HG02981 (cell line): Measurements from ENCODE around the gene SNRNP35.
"Not testable (repeated sequence)": the region's sequence is repeated elsewhere in the genome, so short reads cannot be mapped to it uniquely, and the experiment has no call there.

Experiments used
- ATAC-seq: cut with Tn5 transposase; IDR thresholded peaks from one replicate; pipeline ENCODE4 v1.9.1; 2021; ENCODE audit warnings: mild to moderate bottlenecking, moderate library complexity; ENCODE audit not compliant: unreplicated experiment

SNRNP35 gene

DNA sequence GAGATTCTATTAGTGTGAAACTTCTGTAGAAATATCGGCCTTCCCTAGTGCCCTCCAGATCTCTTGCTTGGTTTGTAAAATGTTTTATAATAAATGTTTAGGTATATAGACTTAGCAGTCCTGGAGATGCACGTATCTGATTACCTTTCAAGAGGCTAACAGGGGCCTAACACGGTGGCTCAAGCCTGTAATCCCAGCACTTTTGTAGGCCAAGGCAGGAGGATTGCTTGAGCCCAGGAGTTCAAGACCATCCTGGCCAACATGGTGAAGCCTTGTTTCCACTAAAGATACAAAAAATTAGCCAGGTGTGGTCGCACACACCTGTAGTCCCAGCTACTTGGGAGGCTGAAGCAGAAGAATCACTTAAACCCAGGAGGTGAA, 11.6 kb upstream of the SNRNP35 start:
- no peak for ATAC-seq

DNA sequence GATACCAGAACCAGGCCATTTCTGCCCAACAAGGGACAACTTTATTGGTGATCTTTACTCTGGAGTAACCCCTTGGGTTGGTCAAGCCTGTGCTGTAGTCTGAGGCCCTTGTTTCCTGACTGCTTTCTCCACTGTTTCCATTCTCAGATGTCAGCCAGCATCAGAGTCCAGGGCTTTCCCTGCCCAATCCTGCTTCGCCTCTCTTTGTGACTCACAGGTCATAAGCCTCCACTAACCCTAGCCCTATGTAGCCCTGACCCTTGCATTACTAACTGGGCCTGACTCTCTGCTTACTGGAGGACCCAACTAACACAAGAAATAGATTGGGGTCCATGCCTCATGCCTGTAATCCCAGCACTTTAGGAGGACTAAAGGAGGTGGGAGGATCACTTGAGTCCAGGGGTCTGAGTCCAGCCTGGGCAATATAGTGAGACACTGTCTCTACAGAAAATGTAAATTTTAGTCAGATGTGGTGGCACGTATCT, 8.6 kb upstream of the SNRNP35 start:
- no peak for ATAC-seq

DNA sequence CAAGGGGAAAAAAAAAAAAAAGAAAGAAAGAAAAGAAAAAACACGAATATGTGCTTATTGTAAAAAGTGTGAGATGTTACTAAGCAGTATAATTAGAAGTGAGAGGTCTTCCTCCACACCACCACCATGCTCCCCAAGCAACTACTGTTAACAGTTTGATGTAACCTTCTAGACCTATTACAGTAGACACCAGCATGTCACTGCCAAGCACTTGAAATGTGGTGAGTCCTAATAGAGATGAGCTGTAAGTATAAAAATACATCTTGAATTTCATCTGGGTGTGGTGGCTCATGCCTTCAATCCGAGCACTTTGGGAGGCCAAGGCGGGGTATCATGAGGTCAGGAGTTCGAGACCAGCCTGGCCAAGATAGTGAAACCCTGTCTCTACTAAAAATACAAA, 8.1 kb upstream of the SNRNP35 start:
- ATAC-seq: no peak

DNA sequence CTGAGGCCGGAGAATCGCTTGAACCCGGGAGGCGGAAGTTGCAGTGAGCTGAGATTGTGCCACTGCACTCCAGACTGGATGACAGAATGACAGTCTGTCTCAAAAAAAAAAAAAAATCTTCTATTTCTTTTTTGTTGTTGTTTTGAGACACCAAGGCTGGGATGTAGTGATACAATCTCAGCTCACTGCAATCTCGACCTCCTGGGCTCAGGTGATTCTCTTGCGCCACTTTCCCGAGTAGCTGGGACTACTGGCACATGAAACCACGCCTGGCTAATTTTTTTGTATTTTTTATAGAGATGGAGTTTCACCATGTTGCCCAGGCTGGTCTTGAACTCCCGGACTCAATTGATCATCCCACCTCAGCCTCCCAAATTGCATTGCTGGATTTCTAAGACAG, 7.3 kb upstream of the SNRNP35 start:
- no peak for ATAC-seq

DNA sequence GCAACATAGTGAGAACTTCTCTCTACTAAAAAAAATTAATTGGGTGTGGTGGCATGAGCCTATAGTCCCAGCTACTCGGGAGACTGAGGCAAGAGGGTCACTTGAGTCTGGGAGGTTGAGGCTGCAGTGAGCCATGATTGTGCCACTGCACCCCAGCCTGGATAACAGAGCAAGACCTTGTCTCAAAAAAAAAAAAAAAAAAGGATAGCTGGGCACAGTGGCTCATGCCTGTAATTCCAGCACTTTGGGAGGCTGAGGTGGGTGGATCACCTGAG, 5.7 kb upstream of the SNRNP35 start:
- ATAC-seq: not testable (repeated sequence)

DNA sequence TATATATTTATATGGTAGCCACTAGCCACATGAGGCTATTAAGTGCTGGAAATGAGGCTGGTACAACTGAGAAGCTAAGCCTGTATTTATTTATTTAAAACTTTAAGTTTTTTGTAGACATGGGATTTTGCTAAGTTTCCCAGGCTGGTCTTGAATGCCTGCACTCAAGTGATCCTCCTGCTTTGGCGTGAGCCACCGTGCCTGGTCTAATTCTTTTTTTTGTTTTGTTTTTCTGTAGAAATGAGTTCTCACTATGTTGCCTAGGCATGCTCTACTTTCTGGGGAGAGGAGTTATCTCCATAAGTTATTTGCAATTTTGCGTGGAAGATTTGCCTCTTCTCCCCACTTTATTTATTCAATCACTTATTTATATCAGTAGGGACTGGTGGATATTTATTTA, 4.8 kb upstream of the SNRNP35 start:
- no peak for ATAC-seq

DNA sequence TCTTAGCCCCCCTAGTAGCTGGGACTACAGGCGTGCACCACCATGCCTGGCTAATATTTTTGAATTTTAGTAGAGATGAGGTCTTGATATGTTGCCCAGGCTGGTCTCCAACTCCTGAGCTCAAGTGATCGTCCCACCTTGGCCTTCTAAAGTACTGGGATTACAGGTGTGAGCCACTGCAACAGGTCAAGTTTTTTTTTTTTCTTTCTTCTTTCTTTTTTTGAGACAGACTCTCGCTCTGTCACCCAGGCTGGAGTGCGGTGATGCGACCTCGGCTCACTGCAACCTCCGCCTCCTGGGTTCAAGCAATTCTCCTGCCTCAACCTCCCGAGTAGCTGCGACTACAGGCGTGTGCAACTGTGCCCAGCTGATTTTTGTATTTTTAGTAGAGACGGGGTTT, 5.2 kb downstream of the SNRNP35 start:
- not testable (repeated sequence) for ATAC-seq

DNA sequence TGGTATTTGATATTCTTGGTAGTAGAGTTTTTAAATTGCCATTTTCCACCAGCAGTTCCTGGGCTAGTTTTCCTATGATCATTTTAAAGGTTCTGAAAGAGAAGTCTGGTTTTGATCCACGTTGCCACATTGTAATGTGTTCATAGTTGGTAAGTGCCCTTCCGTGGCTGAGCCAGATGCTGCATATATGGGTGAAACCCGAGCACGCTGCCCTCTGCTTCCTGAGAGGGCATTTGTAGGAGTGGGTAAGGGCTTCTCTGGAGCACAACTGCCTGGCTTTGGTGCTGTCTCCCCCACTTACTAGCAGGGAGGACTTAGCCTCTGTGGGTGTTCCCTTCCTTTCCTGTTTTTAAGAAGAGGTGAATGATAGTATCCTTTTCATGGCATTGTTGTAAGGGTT, 7.1 kb downstream of the SNRNP35 start:
- ATAC-seq: no peak

DNA sequence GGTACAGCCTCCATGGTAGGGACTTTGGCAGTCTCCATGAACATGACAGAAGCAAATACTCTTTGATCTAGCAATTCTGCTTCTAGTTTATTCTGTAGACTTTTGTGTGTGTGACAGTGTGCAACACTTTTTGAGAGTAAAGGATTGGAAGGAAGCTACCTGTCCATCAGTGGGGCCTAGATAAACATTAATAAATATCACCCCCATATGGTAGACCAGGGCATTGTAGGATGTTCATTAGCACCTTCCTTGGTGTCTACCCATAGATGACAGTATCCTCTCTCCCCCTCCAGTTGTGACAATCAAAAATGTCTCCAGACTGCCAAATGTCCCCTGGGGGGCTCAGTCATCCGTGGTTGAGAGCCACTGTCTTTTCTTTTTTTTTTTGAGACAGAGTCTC, 10.8 kb downstream of the SNRNP35 start:
- peak; percentile 71 for ATAC-seq

DNA sequence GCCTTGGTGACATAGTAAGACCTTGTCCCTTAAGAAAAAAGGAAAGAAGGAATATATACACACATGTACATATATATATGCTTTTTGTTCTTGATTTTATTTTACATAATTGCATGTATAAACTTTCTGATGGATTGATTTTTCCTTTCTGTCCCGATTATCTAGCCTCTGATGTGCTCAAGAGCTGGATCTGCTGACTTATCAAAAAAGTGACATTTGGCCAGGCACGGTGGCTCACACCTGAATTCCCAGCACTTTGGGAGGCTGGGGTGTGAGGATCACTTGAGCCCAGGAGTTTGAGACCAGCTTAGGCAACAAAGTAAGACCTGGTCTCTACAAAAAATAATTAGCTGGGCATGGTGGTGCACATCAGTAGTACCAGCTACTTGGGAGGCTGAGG, 12.0 kb downstream of the SNRNP35 start:
- no peak for ATAC-seq

DNA sequence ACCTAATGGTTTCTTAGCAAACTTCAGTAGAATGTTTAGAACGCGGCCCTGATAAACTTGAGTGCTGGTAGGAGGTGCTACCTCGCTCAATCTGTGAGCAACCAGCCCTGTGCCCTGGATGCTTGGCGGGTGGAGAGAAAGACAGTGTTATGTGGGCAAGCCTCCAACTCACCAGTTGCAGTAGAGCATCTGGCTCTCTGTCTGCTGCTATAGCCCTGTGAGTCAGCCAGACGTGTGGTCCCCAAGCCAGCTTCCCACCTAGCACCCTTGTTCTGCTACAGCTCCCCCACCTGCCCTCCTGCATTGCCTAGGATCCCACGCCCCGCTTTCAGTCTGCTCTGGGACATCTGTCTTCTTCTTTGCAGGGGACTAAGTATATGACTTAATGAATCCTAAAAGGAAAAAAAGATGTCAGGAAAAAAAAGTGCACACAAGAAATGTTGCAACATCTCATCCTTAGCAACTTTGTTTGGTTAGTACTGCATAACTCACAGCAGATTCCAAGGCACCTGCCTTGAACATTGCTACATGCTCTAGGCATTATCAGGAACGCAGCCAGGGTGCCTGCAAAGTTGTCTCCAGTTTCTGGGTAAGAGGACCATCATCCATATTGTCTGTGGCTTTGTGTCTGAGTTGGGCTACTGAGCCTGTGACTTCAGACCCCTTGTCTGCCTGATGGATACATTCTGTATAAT, 13.6 kb downstream of the SNRNP35 start:
- no peak for ATAC-seq

DNA sequence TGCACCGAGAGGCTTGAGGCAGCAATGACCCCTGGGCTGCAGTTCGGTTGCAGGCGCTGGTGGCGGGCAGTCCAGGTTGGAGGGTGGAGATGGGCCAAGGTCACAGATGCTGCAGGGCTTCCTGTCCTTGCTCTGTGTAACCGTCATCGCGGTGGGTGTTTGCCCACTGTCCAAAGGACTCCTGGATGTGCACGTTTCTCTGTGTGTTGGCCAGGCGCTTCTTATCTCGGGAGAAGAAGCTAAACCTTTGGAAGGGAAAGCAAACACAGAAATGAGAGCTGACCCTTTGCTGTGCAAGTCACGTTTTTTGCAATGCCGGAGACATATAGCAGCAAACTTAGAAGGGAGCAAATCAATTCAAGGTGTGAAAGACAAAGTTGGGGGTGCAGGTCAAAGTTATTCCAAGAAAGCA, 14.5 kb downstream of the SNRNP35 start:
- ATAC-seq: no peak

DNA sequence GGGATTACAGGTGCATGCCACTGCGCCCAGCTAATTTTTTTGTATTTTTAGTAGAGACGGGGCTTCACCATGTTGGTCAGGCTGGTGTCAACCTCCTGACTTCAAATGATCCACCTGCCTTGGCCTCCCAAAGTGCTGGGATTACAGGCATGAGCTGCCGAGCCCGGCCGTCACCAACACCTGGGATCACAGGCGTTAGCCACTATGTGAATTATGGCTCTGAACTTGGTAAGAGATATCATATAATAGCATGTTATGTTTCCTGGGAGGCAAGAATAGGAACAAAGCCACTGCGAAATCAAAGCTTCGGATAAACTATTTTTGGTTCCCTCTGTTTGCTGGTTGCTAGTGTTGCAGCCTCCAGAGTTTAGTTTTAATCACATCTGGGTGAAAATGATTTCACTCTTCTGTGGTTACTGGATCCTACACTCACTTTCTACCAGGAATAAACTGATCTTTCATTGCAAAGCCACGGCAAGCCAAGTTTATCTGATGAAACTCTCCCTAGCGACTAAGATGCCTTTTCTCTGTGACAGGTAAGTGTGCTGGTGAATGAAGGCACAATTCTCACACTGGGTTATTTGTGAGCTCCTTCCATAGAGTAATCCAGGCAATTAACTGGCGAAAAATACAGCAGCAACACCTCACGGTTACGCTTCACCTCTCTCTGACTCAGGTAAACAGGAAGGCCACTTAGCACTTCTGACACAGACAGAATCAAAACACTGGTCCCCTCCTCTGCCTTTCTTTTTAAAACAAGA, 16.7 kb downstream of the SNRNP35 start:
- no peak for ATAC-seq

DNA sequence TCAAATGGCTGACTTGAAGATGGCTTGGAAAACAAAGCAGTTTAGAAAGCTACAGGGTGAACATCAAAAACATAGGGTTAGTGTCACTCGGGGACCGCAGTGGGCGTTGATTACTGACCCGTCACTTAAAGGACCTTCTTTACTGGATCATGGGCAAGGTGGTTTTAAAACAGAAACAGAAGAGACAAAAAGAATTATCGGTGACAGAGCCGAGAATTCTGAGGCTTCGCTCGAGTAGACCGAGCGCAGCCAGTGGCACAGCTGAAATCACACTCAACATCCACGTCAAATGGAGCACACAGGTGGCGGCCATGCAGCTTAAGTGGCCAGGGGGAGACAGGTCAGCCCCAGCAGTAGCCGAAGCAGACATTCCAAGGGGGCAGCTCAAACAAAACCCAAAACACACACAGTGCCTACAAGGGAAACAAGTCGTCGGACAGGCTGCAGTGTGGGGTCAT, 17.3 kb downstream of the SNRNP35 start:
- no peak for ATAC-seq

DNA sequence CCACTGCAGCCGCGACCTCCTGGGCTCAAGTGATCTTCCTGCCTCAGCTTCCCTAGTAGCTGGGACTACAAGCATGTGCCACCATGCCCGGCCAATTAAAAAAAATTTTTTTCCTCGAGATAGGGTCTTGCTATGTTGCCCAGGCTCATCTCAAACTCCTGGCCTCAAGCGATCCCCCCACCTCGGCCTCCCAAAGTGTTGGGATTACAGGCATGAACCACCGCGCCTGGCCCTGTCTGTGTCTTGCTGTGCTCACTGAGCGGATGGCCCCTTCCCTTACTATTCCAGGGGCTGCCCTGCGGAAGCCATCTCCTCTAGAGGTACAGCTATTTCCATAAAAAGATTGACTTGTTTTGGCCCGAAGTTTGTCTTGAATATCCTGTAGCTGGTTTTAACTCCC, 20.1 kb downstream of the SNRNP35 start:
- no peak for ATAC-seq

DNA sequence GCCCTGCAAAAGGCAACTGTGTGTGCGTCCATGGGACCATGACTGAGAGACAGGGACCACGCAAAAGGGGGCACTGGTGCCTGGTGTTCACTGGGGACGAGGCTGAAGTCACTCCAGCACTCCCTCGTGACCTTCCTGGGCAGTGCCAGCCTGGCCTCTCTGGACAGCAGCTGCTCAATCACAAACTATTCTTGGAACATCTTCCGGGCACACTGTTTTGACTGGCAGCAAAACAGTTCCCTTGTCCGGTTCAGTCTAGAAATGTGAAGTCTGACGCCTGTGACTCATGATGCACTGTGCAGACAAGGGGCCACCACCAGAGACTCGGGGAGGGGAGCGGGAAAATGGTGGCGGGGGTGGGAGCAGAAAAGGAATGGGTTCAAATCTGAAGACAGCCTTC, 20.8 kb downstream of the SNRNP35 start:
- no peak for ATAC-seq

DNA sequence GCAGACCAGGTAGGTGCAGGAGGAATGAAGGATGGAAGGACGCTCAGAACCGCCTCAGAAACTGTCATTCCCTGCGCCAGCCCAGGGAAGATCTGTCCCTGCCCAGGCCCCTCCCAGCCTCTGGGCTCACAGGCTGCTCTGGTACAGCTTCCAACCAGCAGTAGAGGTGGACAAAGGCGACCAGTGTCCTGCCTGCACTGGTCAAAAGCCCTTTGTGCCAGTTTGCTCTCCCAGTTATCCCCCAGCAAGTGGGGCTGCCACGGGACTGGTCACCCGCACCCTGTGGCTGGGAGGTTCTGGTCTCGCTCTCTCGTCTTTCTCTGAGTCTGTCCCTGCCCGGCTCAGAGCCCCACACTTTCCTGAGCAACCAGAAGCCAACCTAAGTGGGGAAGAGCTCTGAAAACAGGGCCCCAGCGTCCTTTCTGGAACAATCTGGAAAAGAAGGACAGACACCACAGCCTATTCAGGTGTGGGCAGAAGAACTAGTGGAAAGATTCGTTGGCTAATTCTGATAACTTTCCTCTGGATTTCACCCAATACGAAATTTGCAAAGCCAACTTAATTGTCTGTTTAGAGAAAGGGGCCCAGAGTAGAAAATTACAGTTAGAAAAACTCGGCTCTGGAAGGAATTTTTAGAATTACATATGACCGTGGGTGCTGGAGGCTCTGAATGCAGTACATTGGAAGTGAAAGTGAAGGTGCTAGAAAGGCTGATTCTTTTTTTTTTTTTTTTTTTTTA, 21.7 kb downstream of the SNRNP35 start:
- ATAC-seq: no peak

DNA sequence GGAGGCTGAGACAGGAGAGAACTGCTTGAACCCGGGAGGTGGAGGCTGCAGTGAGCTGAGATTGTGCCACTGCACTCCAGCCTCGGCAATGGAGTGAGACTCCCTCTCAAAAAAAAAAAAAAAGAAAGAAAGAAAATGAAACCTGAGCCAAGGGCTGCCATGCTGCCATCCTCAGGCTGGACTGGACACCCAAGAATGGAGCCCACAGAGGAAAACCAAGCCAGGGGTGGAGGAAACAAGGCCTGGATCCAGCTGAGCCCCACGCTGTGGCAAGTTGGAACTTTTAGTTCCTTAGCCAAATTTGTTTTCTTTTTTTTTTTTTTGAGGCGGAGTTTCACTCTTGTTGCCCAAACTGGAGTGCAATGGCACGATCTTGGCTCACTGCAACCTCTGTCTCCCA, 23.3 kb downstream of the SNRNP35 start:
- ATAC-seq: not testable (repeated sequence)

DNA sequence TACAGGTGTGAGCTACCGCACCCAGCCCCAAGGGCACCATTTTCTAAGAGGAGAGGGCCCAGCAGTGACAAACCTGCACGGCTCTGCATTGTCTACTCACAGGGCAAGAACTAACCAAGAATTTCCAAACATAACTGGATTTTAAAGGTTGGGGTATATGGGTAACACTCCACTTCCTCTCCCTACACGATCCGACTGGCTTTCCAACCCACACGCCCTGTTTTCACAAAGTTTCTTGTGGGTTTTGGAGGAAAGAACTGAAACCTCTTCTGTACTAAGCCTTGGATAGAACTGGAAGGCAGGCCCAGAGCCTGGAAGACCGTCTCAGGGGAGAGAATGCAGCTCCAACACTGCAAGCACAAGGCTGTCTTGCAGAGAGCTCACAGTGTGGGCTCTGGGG, 24.9 kb downstream of the SNRNP35 start:
- ATAC-seq: no peak

DNA sequence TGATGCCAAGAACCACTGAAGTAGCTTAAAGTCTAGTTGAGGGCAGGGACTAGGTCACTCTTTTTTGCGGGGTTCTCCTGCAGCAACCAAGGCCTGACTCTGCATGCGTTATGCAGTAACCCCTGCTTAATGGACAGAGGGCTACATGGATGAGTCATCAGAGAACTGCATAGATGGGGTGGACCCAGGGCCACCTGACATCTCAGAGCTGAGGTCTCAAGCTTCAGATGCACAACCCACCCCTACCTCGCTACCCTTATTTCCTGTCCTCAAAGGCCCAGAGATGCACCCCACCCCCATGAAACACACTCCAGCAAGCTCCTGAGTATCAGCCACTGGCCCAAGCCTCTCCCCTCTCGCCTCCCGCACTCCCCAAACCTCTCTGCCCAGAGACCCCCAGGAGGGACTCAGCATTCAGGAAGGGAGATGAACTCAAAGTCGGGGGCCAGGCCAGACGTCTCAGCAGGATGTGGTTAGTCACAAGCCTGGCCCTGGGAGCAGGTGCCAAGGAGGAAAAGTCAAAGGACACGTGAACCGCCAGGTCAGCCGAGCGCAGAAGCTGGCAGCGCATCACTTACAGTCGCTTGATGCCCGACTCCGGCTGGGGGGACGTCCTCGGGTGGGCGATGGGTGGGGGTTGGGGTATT, 25.8 kb downstream of the SNRNP35 start:
- no peak for ATAC-seq

DNA sequence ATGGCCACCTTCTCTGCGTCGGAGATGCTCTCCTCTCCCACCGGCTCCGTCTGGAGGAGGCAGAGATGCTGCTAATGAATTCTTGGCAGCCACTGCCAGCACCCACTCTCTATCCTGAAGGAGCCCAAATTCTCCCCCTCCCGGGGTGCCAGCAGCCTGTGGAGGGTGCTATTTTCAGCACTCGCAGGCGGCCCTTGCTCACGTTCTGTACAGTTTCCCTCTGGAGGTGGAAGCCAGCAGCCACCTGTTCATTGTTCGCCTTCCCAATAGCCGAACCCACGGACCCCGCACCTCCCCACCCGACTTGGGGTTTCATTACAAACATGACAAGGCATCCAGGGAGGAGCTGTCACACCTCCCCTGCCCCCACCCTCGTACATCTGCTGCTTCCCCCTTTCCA, 27.8 kb downstream of the SNRNP35 start:
- no peak for ATAC-seq
